ENCODE measurements around the gene TMEM143.
"Not testable (repeated sequence)": the region's sequence is repeated elsewhere in the genome, so short reads cannot be mapped to it uniquely, and the experiment has no call there.

TMEM143 gene

GRCh38 chr19:48363810-48364597 lies at the start of gene TMEM143, which contains the start of gene SYNGR4:
TMEM143 (minus strand) TSS chr19:48363940; CDS start chr19:48363920, 20 bp downstream.
SYNGR4 (plus strand) TSS chr19:48364367; CDS start chr19:48365843, 1,476 bp downstream.
- peak; percentile 95 to 97 for DNase-seq

- no peak for DNase-seq
These were observed 42.1 kb upstream of the TMEM143 start for GRCh38 chr19:48405850-48406249.

GRCh38 chr19:48405010-48405659 lies 41.4 kb upstream of the TMEM143 start:
- no peak for DNase-seq

- DNase-seq = peak in 1 of 2 experiments; percentile 65
These were observed 39.9 kb upstream of the TMEM143 start for GRCh38 chr19:48403606-48404005.

GRCh38 chr19:48401287-48401686 lies 37.5 kb upstream of the TMEM143 start:
- DNase-seq = no peak

GRCh38 chr19:48400018-48400742 lies 36.4 kb upstream of the TMEM143 start:
- DNase-seq = peak in 1 of 2 experiments; percentile 59

GRCh38 chr19:48398375-48399235 lies 34.9 kb upstream of the TMEM143 start:
- DNase-seq = peak; percentile 39 to 71

- no peak for DNase-seq
These were observed 34.3 kb upstream of the TMEM143 start for GRCh38 chr19:48398102-48398374.

- DNase-seq = no peak
These were observed 33.7 kb upstream of the TMEM143 start for GRCh38 chr19:48397263-48398101.

- DNase-seq = no peak
These were observed 33.1 kb upstream of the TMEM143 start for GRCh38 chr19:48396824-48397176.

GRCh38 chr19:48396016-48396823 lies 32.5 kb upstream of the TMEM143 start:
- no peak for DNase-seq

- no peak for DNase-seq
These were observed 31.8 kb upstream of the TMEM143 start for GRCh38 chr19:48395499-48395898.

- no peak for DNase-seq
These were observed 31.4 kb upstream of the TMEM143 start for GRCh38 chr19:48395170-48395455.

GRCh38 chr19:48394331-48395169 lies 30.8 kb upstream of the TMEM143 start:
- DNase-seq = no peak

- no peak for DNase-seq
These were observed 30.0 kb upstream of the TMEM143 start, which contains the start of gene GRIN2D for GRCh38 chr19:48393559-48394330. GRIN2D (plus strand) TSS chr19:48393668; CDS start chr19:48398393, 4,725 bp downstream.

- no peak for DNase-seq
These were observed 29.3 kb upstream of the TMEM143 start for GRCh38 chr19:48392860-48393558.

GRCh38 chr19:48392006-48392344 lies 28.2 kb upstream of the TMEM143 start:
- DNase-seq = not testable (repeated sequence)

GRCh38 chr19:48391100-48392005 lies 27.6 kb upstream of the TMEM143 start, which contains the start of gene KDELR1:
KDELR1 (minus strand) TSS chr19:48391551; CDS start chr19:48391358, 193 bp downstream.
- DNase-seq = peak in 1 of 2 experiments; percentile 53

All from SW 1271 (cell line).